ENCODE results near the gene FERMT1. TPM values are rescaled to one million over a fixed set of nuclear protein-coding genes. Genes with fewer than 3 reads are reported as not detected.

FERMT1 gene
- total and polyA plus RNA-seq, 2 of the 13 experiments (the other 11 are each of a cell fraction or from before 2014, with no cell fraction given) = 15.8 to 29.5 TPM

DNA sequence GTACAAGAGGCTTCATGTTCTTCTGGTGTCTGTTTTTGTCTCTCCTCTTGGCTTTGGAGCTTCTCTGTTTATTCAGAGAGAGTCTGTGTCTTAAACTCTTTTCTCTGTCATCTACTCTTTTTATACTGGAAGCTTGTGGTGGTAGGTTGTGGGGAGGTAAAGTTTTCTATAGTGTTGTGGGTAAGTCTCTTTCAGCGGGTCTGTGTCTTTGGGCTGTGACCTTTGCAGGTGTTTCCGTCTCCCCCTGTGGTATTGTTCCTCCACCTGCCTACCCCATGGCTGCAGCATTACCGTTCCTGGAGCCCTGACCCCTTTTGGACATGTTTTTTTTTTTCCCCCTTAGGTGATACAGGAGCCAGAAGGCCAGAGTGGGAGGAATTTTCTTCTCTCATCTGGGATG is 37.9 kb upstream of the FERMT1 start:
- in situ Hi-C loops (cut with HindIII; ENCODE audit: extremely low pct_ligation_motif_present, low pct_unique_long_range_greater_than_20kb) = no loop called here

More for the DNA sequence above, 37.9 kb upstream of the FERMT1 start:
- Histone ChIP-seq H3K79me2 (ENCODE audit: insufficient read depth, low read length) (no peaks in the 10 kb centered on the region), H3K9me3 (ENCODE audit: low read length) (peaks cover 18% of the 10 kb centered on the region), H3K4me3 (replicated peaks in 1 of 3; ENCODE audit: insufficient read depth in 1 of 3, low read depth in 2 of 3, low read length in 3 of 3) (no peak overlapping the region), H3K27ac (ENCODE audit: extremely low read length, insufficient read depth, low read length) (no peak overlapping the region), H4K20me1 (ENCODE audit: insufficient read depth, low read length) (no peaks in the 10 kb centered on the region), H3K27me3 (ENCODE audit: control insufficient read depth in 1 of 2, insufficient read depth in 2 of 2, low read length in 2 of 2) (peaks cover 2 to 5% of the 10 kb centered on the region in 2 experiments; a peak in 3 of 5 replicates), H2AFZ (ENCODE audit: low read length) (no peak overlapping the region), H3K4me2 (ENCODE audit: low read depth, low read length) (no peak overlapping the region), H3K4me1 (ENCODE audit: insufficient read depth, low read length) (no peaks in the 10 kb centered on the region), H3K9ac (ENCODE audit: insufficient read depth, low read depth, low read length) (no peak overlapping the region), H3K36me3 (replicated peaks in 1 of 2; ENCODE audit: control insufficient read depth in 1 of 2, insufficient read depth in 2 of 2, low read length in 2 of 2) (no peaks in the 10 kb centered on the region)
- no peak for TF ChIP-seq ZNF713 (CRISPR knock-in tag; IDR thresholded peaks at IDR 0.05)
- TF ChIP-seq, protein P1, sequence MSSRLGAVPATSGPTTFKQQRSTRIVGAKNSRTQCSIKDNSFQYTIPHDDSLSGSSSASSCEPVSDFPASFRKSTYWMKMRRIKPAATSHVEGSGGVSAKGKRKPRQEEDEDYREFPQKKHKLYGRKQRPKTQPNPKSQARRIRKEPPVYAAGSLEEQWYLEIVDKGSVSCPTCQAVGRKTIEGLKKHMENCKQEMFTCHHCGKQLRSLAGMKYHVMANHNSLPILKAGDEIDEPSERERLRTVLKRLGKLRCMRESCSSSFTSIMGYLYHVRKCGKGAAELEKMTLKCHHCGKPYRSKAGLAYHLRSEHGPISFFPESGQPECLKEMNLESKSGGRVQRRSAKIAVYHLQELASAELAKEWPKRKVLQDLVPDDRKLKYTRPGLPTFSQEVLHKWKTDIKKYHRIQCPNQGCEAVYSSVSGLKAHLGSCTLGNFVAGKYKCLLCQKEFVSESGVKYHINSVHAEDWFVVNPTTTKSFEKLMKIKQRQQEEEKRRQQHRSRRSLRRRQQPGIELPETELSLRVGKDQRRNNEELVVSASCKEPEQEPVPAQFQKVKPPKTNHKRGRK (CRISPR knock-in tag; IDR thresholded peaks at IDR 0.05) = no peak
- TF ChIP-seq, protein P2, sequence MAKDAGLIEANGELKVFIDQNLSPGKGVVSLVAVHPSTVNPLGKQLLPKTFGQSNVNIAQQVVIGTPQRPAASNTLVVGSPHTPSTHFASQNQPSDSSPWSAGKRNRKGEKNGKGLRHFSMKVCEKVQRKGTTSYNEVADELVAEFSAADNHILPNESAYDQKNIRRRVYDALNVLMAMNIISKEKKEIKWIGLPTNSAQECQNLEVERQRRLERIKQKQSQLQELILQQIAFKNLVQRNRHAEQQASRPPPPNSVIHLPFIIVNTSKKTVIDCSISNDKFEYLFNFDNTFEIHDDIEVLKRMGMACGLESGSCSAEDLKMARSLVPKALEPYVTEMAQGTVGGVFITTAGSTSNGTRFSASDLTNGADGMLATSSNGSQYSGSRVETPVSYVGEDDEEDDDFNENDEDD (CRISPR knock-in tag; IDR thresholded peaks at IDR 0.05; ENCODE audit: borderline replicate concordance) = no peak
- TF ChIP-seq, protein P3, sequence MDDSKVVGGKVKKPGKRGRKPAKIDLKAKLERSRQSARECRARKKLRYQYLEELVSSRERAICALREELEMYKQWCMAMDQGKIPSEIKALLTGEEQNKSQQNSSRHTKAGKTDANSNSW (CRISPR knock-in tag; IDR thresholded peaks at IDR 0.05; ENCODE audit: borderline replicate concordance) = no peak
- no peak for TF ChIP-seq HNRNPH1 (optimal IDR thresholded peaks at IDR 0.05; ENCODE audit: low read depth, low read length)
- TF ChIP-seq MBNL3 (CRISPR knock-in tag; conservative IDR thresholded peaks at IDR 0.05) = no peak
- no peak for DNase-seq (ENCODE audit: low spot score)
- FAIRE-seq = no peak
- intact Hi-C loops (cut with micrococcal nuclease; ENCODE audit: unreplicated experiment) = no loop called here
- ChIA-PET POLR2A (no interaction called here), CTCF (ENCODE audit: low intra/inter-chr PET ratio, low total read pairs) (no interaction called here)
- 6% methylated on average over 3 of the region's 3 CpGs for WGBS (ENCODE audit: low lambda C conversion rate)
- ATAC-seq = no peak
- no TSS peak for BruUV-seq (replicated peaks)
